VCaP (cell line): ENCODE data around the gene C10orf120.

ENCODE experiments used
- H3K27ac ChIP-seq: fragments of 450-650 bp; 2 replicates; pipeline ENCODE4 v1.5.1; 2017
- CTCF ChIP-seq: fragments of 450-650 bp; conservative IDR thresholded peaks from 2 replicates; pipeline ENCODE4 v1.5.1; 2017; ENCODE audit warnings: mild to moderate bottlenecking, moderate library complexity

C10orf120 gene

DNA sequence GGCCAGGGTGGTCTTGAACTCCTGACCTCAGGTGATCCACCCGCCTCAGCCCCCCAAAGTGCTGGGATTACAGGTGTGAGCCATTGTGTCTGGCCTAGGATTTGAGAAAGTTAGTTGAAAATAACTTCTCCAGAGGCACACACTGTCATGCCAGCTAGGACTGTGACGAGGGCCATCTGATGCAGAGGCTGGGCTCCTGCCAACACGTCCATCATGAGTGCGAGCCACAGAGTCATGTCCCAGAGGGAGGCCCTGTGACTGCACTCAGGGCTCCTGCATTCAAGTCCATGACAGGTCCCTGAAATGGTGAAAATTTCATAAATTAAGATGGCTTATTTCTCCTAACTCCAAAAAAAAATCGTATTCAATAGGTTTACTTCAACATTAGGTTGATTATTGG lies 17.1 kb downstream of the C10orf120 start:
- no peak overlapping the region for H3K27ac ChIP-seq
- no peak for TF ChIP-seq CTCF

- no peak for TF ChIP-seq CTCF
- no peak overlapping the region for H3K27ac ChIP-seq
Observed at GRCh38 chr10:122678266-122678665, 21.4 kb downstream of the C10orf120 start.

GRCh38 chr10:122675278-122675677 lies 24.4 kb downstream of the C10orf120 start:
- TF ChIP-seq CTCF, result no peak
- no peak overlapping the region for H3K27ac ChIP-seq

DNA sequence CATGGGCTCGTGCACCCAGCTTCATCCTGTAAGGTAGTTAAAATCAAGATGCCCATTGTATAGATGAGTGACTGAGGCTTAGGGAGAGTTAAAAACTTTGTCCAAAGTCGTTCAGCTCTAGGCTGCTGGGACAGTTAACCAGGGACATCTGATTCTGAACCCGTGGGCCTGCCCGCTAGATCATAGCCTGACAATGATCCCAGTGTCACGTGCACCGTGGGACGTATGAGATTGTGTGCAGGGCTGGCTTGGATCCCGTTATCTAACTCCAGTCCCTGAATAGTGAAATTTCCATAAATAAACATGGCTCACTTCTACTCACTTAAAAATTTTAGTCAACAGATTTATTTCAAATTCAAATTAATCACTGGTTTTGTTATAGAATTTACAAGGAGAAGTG lies 24.9 kb downstream of the C10orf120 start:
- H3K27ac ChIP-seq, result no peak overlapping the region
- no peak for TF ChIP-seq CTCF

GRCh38 chr10:122673731-122674130 lies 25.9 kb downstream of the C10orf120 start:
- no peak for TF ChIP-seq CTCF
- no peak overlapping the region for H3K27ac ChIP-seq

GRCh38 chr10:122673269-122673668 lies 26.4 kb downstream of the C10orf120 start:
- TF ChIP-seq CTCF, result no peak
- H3K27ac ChIP-seq, result no peak overlapping the region

DNA sequence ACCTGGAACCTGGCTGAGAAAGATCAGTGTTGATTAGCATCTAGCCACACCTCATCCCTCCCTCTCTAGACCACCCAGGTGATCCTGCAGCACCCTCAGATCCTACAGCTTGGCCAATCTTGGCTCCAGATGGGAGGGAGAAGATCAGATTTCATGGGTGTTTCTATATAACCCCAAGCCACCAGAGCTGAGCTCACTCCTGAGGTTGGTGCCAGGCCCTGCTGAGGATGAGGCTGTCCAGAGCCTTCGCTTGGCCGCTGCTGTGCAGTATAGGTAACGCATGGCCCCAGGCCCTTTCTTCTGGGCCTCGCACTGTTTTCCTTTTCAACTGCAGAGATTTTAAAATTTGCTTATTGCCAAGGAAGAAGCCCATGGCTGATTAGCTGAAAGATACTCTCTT lies 27.0 kb downstream of the C10orf120 start:
- TF ChIP-seq CTCF, result no peak

DNA sequence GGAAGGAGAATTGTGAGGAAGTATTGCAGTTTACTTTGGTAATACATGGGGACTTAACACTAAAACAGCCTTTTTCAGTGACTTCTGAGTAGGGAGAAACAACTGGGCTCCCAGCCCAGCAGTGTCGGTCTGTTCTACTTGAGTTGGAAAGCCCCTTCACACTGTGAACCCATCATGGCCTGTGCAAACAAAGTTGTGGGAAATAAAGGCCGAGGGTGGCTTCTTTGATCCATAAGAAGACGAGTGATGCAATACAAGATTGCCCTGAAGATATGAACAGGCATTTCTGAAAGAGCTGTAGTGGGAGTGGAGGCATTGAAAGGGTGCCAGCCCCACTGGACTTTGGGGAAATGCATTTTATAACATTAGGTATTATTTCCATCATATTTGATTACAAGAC lies 28.3 kb downstream of the C10orf120 start:
- no peak overlapping the region for H3K27ac ChIP-seq
- TF ChIP-seq CTCF, result no peak

More for the DNA sequence above, 27.0 kb downstream of the C10orf120 start:
- H3K27ac ChIP-seq, result no peak overlapping the region
